A204.1 (cell line): ENCODE data around the gene OSBPL8.
A peak's percentile ranks its signal among the peaks of the same experiment; 100 is the strongest.

ENCODE experiments used
- FAIRE-seq: peaks from 2 replicates; lab custom pipeline; 2012; peaks lifted over from hg19 to GRCh38; lab: Jason Lieb, UNC

OSBPL8 gene

GRCh38 chr12:76559400-76560085 lies at the start of gene OSBPL8:
Gene OSBPL8 (minus strand): TSS chr12:76559771. CDS start chr12:76487551, 72,220 bp downstream.
- no peak for FAIRE-seq

- no peak for FAIRE-seq
These were observed 48.5 kb upstream of the OSBPL8 start for GRCh38 chr12:76608070-76608469.

- no peak for FAIRE-seq
These were observed 35.5 kb upstream of the OSBPL8 start for GRCh38 chr12:76595056-76595455.

DNA sequence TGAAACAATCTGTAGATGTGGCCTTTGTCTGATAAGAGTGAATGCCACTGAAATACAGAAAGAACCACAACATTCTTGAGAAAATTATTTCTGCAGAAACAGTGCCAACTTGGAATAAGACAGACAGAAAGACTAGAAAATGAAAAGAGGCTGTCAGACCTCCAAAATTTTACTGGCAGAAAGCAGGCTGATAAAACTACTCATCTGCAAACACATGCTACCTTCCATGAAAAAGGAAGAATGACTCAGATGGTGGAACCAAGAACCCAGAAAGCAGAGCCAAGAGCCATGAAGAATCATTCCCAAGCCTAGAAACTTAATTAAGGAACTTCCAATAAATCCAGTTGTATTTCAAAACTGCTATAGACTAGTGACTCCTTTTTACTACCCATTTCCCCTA lies 31.9 kb upstream of the OSBPL8 start:
- no peak for FAIRE-seq

DNA sequence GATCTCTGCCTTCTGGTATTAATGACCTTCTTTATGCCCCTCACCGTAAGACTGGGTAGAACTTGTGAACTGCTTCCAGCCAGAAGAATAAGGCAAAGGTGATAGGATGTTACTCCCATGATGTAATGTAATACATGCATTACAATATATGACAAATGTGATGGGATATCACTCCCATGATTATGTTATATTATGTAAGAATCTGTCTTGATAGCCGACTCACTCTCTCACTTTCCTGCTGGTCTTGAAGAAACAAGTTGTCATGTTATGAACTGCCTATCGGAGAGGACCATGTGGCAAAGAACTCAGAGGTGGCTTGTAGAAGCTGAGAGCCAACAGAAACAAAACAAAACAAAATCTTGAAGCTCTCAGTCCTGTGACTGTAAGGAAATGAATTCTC lies 30.6 kb upstream of the OSBPL8 start:
- FAIRE-seq = no peak

- FAIRE-seq = no peak
These were observed 29.5 kb upstream of the OSBPL8 start for GRCh38 chr12:76588881-76589565.

GRCh38 chr12:76587428-76588178 lies 28.0 kb upstream of the OSBPL8 start:
- FAIRE-seq = no peak

GRCh38 chr12:76586764-76587395 lies 27.3 kb upstream of the OSBPL8 start:
- FAIRE-seq = peak; percentile 97

- no peak for FAIRE-seq
These were observed 23.7 kb upstream of the OSBPL8 start for GRCh38 chr12:76583301-76583700.

DNA sequence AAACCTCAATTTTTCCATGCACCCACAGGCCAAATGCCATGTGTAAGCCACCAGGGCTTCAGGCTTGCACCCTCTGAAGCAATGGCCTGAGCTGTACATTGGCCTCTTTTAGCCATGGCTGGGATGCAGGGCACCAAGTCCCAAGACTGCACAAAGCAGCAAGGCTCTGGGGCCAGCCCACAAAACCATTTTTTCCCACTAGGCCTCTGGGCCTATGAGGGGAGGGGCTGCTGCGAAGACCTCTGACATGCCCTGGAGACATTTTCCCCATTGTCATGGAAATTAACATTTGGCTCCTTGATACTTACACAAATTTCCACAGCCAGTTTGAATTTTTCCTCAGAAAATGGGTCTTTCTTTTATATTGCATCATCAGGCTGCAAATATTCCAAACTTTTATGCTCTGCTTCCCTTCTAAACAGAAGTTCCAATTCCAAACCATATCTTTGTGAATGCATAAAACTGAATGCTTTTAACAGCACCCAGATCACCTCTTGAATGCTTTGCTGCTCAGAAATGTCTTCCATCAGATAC lies 14.3 kb upstream of the OSBPL8 start:
- FAIRE-seq = no peak

DNA sequence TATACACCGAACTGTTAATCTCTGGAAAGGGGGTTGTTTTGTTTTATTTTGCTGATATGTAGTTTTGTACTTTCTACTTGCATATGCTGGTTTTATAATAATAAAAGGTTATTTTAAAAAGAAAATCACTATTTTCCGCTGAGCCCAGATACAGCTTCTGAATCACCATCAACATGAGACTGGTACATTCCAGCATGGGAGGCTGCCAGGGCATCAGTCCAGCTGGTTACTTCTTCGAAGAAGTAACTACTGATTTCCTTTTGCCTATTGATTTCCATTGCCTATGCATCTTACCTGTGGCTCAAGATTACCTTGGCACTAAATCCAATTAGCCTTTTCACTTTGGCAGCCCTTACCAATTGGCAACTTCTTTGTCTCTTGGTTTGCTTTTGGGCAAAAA lies 11.7 kb upstream of the OSBPL8 start:
- FAIRE-seq = no peak

- no peak for FAIRE-seq
These were observed 10.4 kb upstream of the OSBPL8 start for GRCh38 chr12:76569685-76570604.

DNA sequence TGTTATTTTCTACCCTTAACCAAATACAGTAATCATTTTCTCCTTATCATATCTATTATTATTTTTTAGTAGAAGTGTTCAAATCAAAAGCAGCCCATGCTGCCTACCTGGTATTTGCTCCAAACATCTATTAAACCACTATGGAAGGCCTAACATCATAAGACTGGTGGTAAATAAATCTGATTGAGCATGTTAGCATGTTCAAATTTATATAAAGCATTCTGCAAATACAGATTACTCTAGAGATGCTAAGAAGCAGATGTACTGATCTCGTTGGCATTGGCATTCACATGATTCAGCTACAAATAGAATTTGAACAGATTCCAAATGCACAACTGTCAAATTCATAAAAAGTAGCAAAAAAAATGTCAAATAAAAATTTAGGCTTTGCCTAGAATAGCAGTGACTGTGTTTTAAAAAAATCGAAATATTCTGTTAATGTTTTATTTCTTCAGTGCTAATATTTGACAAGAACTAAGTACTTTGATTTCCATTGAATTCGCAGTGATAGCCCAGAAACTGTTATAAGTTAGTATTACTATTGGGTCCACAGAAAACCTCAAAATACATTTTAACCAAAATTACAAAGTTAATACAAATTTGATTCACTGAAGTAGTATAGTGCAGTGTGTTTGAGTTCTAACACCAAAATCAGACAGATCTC lies 9.4 kb upstream of the OSBPL8 start:
- FAIRE-seq = no peak

GRCh38 chr12:76568130-76568529 lies 8.6 kb upstream of the OSBPL8 start:
- FAIRE-seq = no peak

DNA sequence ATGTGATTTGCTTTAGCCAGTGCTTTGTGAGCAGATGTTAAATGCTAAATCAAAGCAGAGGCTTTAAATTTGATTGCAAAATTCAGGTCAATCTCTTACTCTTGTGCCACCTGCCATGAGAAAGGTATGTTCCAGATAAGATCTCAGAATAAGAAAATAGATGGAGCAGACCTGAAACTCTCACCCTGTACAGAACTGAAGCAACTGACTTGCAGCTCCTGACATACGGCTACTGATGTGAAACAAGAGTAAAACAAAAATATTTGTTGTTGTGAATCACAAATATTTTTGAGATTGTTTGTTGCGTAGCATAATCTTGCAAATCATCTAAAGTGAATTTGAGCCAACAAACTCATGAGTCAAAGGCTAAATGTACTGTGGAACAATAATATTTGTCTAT lies 3.5 kb upstream of the OSBPL8 start:
- FAIRE-seq = no peak

DNA sequence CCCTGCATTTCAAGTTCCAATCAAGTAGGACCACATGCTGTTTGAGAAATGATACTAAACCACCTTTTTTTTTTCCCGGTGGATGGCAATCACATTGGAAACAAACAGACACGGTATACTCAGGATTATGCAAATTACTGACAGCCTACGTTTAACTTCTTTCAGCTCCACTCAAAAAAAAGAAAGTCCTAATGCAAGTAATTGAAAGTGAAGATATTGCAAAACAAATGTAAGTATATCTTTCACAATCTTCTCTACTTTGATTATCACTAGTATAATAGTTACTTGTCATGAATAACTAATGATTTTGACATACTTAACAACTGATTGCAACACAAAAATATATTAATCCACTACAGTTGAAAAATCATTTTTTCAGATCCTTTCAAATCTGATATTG lies 2.6 kb upstream of the OSBPL8 start:
- FAIRE-seq = no peak

DNA sequence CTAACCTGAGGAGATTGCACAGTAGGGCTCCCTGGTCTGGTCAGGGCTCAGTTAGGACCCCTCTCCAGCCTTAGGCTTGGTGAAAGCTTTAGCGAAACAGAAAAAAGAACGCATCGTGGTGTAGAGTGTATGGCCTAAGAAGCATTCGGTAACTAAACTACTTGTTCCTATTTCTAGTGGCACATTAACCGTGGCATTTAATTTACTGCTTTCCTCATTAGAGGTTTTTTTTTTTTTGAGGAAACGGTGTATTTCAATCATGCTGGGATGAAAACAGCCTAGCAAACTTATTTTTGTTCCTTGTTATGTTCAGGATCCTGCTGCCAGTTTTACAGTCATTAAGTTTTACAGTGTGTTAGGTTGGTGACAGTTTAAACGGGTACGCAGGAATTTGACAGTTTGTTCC lies 518 bp upstream of the OSBPL8 start:
- FAIRE-seq = no peak

GRCh38 chr12:76558684-76559399 lies 729 bp downstream of the OSBPL8 start:
- no peak for FAIRE-seq

DNA sequence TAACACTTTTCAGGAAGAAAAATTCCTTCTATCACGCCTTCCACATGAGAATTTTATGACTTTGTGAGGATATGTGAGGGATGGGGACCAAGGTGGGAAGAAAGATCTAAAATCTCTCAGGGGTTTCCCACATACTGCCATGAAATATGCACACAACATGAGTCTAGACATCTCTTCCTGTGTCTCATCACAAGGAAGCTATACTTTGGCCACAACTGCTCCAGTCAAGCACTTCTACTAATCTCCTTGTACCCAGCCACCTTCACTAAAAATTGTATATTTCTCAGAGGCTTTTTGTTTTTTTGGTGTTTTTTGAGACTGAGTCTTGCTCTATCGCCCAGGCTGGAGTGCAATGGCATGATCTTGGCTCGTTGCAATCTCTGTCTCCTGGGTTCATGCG lies 3.2 kb downstream of the OSBPL8 start:
- FAIRE-seq = no peak

- FAIRE-seq = no peak
These were observed 3.8 kb downstream of the OSBPL8 start for GRCh38 chr12:76555797-76556196.
